NCI-H2171 treated with DMSO at 0.1 percent for 48 hours (cell line): Measurements from ENCODE around the gene TAF4.
"Not testable (repeated sequence)": the region's sequence is repeated elsewhere in the genome, so short reads cannot be mapped to it uniquely, and the experiment has no call there.

Experiments used
- DNase-seq: peaks from one replicate; lab custom pipeline; 2025; lab: John Stamatoyannopoulos, UW

Gene TAF4

GRCh38 chr20:62058941-62059340, 6.7 kb downstream of the TAF4 start:
- no peak for DNase-seq

- no peak for DNase-seq
Measured at GRCh38 chr20:62056975-62057374, 8.7 kb downstream of the TAF4 start.

- DNase-seq: no peak
Measured at GRCh38 chr20:62056377-62056776, 9.3 kb downstream of the TAF4 start.

- DNase-seq: not testable (repeated sequence)
Measured at GRCh38 chr20:62055862-62056115, 9.9 kb downstream of the TAF4 start.

GRCh38 chr20:62055106-62055861, 10.4 kb downstream of the TAF4 start:
- no peak for DNase-seq

- no peak for DNase-seq
Measured at GRCh38 chr20:62054451-62054953, 11.2 kb downstream of the TAF4 start.

GRCh38 chr20:62053465-62054196, 12.1 kb downstream of the TAF4 start:
- no peak for DNase-seq

- no peak for DNase-seq
Measured at GRCh38 chr20:62052842-62053464, 12.7 kb downstream of the TAF4 start.

- no peak for DNase-seq
Measured at GRCh38 chr20:62052336-62052841, 13.3 kb downstream of the TAF4 start.

GRCh38 chr20:62051546-62052255, 14.0 kb downstream of the TAF4 start:
- no peak for DNase-seq

- DNase-seq: no peak
Measured at GRCh38 chr20:62051144-62051543, 14.5 kb downstream of the TAF4 start.

GRCh38 chr20:62050166-62051120, 15.2 kb downstream of the TAF4 start:
- DNase-seq: no peak

GRCh38 chr20:62049342-62050165, 16.1 kb downstream of the TAF4 start:
- DNase-seq: no peak

GRCh38 chr20:62048821-62049291, 16.8 kb downstream of the TAF4 start:
- no peak for DNase-seq

- DNase-seq: no peak
Measured at GRCh38 chr20:62048346-62048761, 17.3 kb downstream of the TAF4 start.

- DNase-seq: no peak
Measured at GRCh38 chr20:62047666-62048345, 17.9 kb downstream of the TAF4 start.

- no peak for DNase-seq
Measured at GRCh38 chr20:62046431-62046830, 19.2 kb downstream of the TAF4 start.

- no peak for DNase-seq
Measured at GRCh38 chr20:62045529-62046285, 20.0 kb downstream of the TAF4 start.

- DNase-seq: no peak
Measured at GRCh38 chr20:62045118-62045517, 20.6 kb downstream of the TAF4 start.
